Testis (tissue), 3 donors: ENCODE results near the gene DLGAP4. TPM values are rescaled to one million over a fixed set of nuclear protein-coding genes. Genes with fewer than 3 reads are reported as not detected.

Source experiments
- DNase-seq: peaks from one replicate; pipeline ENCODE4 v3.0.0-alpha.2; 2019
- H3K27ac ChIP-seq, 2 donors: fragments of 200-600 bp; sonication (generic); one replicate each; pipeline ENCODE4 v1.5.1; 2019
- H3K27me3 ChIP-seq: fragments of 200-600 bp; sonication (generic); one replicate; pipeline ENCODE4 v1.5.1; 2019
- H3K36me3 ChIP-seq: fragments of 200-600 bp; sonication (generic); one replicate; pipeline ENCODE4 v1.5.1; 2017; ENCODE audit warnings: low read depth; ENCODE audit errors: missing control alignments
- H3K4me1 ChIP-seq: fragments of 200-600 bp; sonication (generic); one replicate; pipeline ENCODE4 v1.5.1; 2019
- H3K4me3 ChIP-seq, 2 donors: fragments of 200-600 bp; sonication (generic); one replicate each; pipeline ENCODE4 v1.5.1; 2017 to 2019
- H3K9me3 ChIP-seq: fragments of 200-600 bp; sonication (generic); one replicate; pipeline ENCODE4 v1.5.1; 2017
- POLR2A ChIP-seq: fragments of 450-650 bp; IDR thresholded peaks from one replicate; pipeline ENCODE4 v1.6.1; 2017; ENCODE audit warnings: antibody characterized with exemption, mild to moderate bottlenecking, moderate library complexity
- WGBS, 2 donors: methylation state at CpG; one replicate each; pipeline ENCODE4 v1.1.5; 2018; 5-methylcytosine and 5-hydroxymethylcytosine counted together
- intact Hi-C: fragments of 100-400 bp; cut with DNase I; formaldehyde crosslinking; loops from one replicate; pipeline ENCODE4 v1.15.1; 2023; ENCODE audit warnings: low total_unique reads
- polyA plus RNA-seq: library from polyadenylated mRNA; stranded (reverse); fragments of 350-450 nt; fragmentation: Illumina TruSeq; extraction: RNeasy Lipid Tissue Mini Kit (QIAGEN cat#74804); gene quantifications from one replicate; pipeline ENCODE4 v1.2.3, GENCODE V29; 2014; ENCODE audit warnings: low read depth, low replicate concordance; ENCODE audit not compliant: insufficient read depth
- total RNA-seq, 2 donors: library from RNA; depleted of rRNA; stranded (reverse); fragments of >200 nt; gene quantifications; one replicate each; pipeline ENCODE4 v1.2.3, GENCODE V29; 2016
- TF ChIP-seq, protein P1 (sequence below), 3 experiments: fragments of 450-650 bp in 2 of 3; fragments of 200-600 bp in 1 of 3; sonication (generic) in 1 of 3; IDR thresholded peaks; one replicate each; pipeline ENCODE4 v1.5.1; 2016 to 2019; ENCODE audit warnings: antibody characterized with exemption in 3 of 3, mild to moderate bottlenecking in 2 of 3, moderate library complexity in 1 of 3

The DLGAP4 gene
- total and polyA plus RNA-seq, 3 donors from 2014 or later: 69.1 to 110 (median 110) TPM

- 91 to 96% methylated on average over 12 of the region's 12 CpGs for WGBS, 2 donors
- intact Hi-C loops: no loop called here
- Histone ChIP-seq H3K27ac (no peak overlapping the region), H3K27me3 (no peaks in the 10 kb centered on the region), H3K36me3 (no peaks in the 10 kb centered on the region), H3K4me3 (no peak overlapping the region), H3K9me3 (no peaks in the 10 kb centered on the region), H3K4me1 (no peaks in the 10 kb centered on the region)
- no peak for DNase-seq
- TF ChIP-seq, protein P1, sequence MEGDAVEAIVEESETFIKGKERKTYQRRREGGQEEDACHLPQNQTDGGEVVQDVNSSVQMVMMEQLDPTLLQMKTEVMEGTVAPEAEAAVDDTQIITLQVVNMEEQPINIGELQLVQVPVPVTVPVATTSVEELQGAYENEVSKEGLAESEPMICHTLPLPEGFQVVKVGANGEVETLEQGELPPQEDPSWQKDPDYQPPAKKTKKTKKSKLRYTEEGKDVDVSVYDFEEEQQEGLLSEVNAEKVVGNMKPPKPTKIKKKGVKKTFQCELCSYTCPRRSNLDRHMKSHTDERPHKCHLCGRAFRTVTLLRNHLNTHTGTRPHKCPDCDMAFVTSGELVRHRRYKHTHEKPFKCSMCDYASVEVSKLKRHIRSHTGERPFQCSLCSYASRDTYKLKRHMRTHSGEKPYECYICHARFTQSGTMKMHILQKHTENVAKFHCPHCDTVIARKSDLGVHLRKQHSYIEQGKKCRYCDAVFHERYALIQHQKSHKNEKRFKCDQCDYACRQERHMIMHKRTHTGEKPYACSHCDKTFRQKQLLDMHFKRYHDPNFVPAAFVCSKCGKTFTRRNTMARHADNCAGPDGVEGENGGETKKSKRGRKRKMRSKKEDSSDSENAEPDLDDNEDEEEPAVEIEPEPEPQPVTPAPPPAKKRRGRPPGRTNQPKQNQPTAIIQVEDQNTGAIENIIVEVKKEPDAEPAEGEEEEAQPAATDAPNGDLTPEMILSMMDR (IDR thresholded peaks at IDR 0.05): no peak
- no peak for TF ChIP-seq POLR2A
Measured at GRCh38 chr20:36272547-36273220, 33.5 kb upstream of the DLGAP4 start.

DNA sequence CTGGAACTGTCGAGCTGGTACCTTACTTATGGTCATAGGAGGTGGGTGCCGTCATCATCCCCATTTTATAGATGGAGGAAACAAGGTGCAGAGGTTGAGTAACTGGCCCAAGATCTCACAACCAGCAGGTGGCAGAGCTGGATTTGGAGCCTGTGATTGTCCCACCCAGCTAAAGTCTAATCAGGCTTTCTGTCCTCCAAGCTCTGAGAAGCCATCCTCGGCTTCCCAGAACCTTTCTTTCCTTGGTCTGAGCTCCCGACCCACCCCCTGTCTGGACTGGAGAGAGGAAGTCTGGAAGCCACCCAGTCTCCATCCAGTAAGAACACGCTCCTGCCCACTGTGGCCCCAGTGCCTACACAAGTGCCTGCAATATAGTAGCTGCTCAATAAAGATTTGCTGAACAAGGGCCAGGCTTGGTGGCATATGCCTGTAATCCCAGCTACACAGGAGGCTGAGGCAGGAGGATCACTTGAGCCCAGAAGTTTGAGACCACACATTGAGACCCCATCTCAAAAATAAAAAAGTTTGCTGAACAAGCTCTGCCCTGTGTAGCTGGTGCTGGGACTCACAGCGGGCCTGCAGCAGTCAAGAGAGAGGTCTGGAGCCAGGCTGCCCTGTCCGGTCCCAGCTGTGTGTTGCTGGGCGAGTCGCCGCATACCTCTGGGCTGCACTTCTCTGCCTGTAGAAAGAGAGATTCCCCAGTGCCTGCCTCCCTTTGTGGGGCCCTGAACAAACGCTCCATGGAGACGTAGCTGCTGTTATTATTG lies 32.5 kb upstream of the DLGAP4 start:
- TF ChIP-seq POLR2A: no peak
- TF ChIP-seq, protein P1 (IDR thresholded peaks at IDR 0.05): no peak
- intact Hi-C loops: no loop called here
- no peak overlapping the region for H3K27ac ChIP-seq
- no peaks in the 10 kb centered on the region for H3K36me3 ChIP-seq
- DNase-seq: peak; percentile 19
- WGBS, 2 donors: 70 to 72% methylated on average over 12 of the region's 12 CpGs
- no peaks in the 10 kb centered on the region for H3K4me1 ChIP-seq
- no peaks in the 10 kb centered on the region for H3K27me3 ChIP-seq
- no peak overlapping the region for H3K4me3 ChIP-seq
- H3K9me3 ChIP-seq: no peaks in the 10 kb centered on the region

DNA sequence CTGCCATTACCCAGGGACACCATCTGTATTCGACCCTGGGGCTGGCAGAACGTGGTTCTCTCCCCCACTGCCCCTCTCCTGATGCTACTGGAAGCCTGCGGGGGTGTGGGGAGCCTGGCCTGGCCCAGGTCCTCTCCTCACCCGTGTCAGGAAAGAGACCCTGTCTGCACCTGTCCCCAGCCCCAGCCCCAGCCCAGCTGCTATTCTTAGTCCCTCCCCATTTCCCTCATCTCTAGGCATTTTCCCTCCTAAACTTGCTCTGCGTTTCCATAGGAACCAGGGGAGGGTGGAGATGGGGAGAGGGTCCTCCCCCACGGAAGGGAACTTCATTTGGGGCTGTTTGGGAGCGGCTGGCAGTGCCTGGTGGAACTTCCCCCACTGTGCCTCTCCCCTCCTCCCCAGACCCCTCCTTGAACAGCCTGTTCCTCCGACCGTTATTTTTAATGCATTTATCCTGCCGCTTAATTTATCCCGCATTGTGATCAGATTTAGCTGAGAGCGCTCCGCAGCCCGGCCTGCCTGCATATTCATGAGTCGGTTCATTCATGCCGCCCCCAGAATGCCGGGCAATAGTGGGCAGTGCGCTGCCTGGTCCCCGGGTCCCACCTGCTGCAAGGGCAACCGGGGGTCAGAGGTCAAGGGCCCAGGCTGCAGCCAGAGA lies 31.8 kb upstream of the DLGAP4 start:
- no peak for TF ChIP-seq POLR2A
- TF ChIP-seq, protein P1 (IDR thresholded peaks at IDR 0.05): no peak
- Histone ChIP-seq H3K9me3 (no peaks in the 10 kb centered on the region), H3K36me3 (no peaks in the 10 kb centered on the region), H3K27me3 (no peaks in the 10 kb centered on the region), H3K27ac (no peak overlapping the region), H3K4me3 (no peak overlapping the region), H3K4me1 (no peaks in the 10 kb centered on the region)
- 33 to 52% methylated on average over 19 to 20 of the region's 20 CpGs for WGBS, 2 donors
- no peak for DNase-seq
- intact Hi-C loops: no loop called here

- no peaks in the 10 kb centered on the region for H3K4me1 ChIP-seq
- H3K36me3 ChIP-seq: no peaks in the 10 kb centered on the region
- H3K4me3 ChIP-seq: no peak overlapping the region
- no peak for DNase-seq
- whole genome bisulfite sequencing, 2 donors: 74 to 77% methylated on average over 4 to 5 of the region's 5 CpGs
- intact Hi-C loops: no loop called here
- H3K9me3 ChIP-seq: no peaks in the 10 kb centered on the region
- no peak overlapping the region for H3K27ac ChIP-seq
- no peaks in the 10 kb centered on the region for H3K27me3 ChIP-seq
- TF ChIP-seq, protein P1 (IDR thresholded peaks at IDR 0.05): no peak
- no peak for TF ChIP-seq POLR2A
Measured at GRCh38 chr20:36275011-36275410, 31.1 kb upstream of the DLGAP4 start.
